GM12875 (cell line): ENCODE measurements around the gene MBD3L2B.
A peak's percentile ranks its signal among the peaks of the same experiment; 100 is the strongest.
"Not testable (repeated sequence)": the region's sequence is repeated elsewhere in the genome, so short reads cannot be mapped to it uniquely, and the experiment has no call there.

ENCODE experiments used
- H3K4me3 ChIP-seq: one replicate; pipeline ENCODE4 v1.5.1; 2011; ENCODE audit warnings: low read depth, low read length, control low read depth
- TF ChIP-seq, protein P1 (sequence below): IDR thresholded peaks from 2 replicates; pipeline ENCODE4 v1.5.1; 2011; ENCODE audit warnings: low read depth, mild to moderate bottlenecking, control low read depth, inconsistent platforms, low read length, moderate library complexity, borderline replicate concordance; ENCODE audit not compliant: insufficient read depth

Gene MBD3L2B

DNA sequence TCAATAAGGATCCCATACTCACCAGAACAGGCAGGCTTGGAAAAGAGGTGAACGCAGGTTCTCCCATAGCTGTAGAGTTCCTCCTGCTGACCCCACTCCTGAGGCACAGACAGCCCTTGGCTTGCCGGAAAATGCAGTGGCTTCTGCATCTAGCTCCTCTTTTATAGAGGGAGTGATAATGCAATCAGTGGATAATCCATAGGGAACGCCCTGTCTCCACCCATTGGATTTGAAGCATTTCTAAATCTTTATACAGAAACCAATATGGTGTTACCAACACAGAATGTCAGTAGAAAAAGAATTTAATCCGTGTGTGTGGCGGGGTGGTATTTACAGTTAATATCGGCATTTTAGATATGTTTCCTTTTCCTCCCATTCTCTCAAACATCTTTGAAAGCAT lies at the start of gene MBD3L2B:
Gene MBD3L2B (minus strand): TSS at position 101 of the 400 bp plus-strand sequence. CDS start 34 bp downstream, at position 67.
- not testable (repeated sequence) for H3K4me3 ChIP-seq

DNA sequence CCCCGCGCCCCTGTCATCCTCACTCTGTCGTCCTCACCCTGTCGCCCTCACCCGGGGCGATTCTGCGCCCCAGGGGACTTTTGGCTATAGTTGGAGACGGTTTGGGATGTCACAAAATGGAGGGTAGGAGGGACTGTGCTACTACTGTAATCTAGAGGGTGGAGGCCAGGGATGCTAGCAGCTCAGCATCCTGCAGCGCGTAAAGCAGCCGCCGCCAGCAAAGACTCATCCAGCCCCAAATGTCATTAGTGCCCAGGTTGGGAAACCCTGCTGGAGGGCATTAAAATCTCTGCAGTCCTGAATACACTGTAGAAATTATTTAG lies 48.6 kb upstream of the MBD3L2B start:
- H3K4me3 ChIP-seq: peak overlapping the region; percentile 91
- TF ChIP-seq, protein P1, sequence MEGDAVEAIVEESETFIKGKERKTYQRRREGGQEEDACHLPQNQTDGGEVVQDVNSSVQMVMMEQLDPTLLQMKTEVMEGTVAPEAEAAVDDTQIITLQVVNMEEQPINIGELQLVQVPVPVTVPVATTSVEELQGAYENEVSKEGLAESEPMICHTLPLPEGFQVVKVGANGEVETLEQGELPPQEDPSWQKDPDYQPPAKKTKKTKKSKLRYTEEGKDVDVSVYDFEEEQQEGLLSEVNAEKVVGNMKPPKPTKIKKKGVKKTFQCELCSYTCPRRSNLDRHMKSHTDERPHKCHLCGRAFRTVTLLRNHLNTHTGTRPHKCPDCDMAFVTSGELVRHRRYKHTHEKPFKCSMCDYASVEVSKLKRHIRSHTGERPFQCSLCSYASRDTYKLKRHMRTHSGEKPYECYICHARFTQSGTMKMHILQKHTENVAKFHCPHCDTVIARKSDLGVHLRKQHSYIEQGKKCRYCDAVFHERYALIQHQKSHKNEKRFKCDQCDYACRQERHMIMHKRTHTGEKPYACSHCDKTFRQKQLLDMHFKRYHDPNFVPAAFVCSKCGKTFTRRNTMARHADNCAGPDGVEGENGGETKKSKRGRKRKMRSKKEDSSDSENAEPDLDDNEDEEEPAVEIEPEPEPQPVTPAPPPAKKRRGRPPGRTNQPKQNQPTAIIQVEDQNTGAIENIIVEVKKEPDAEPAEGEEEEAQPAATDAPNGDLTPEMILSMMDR: no peak

- peak within 1 kb of the TSS; percentile 91 for H3K4me3 ChIP-seq
- TF ChIP-seq, protein P1: no peak
These were observed 48.0 kb upstream of the MBD3L2B start, which contains the start of gene ZNF557 for GRCh38 chr19:7069042-7069903. Gene ZNF557 (plus strand): TSS chr19:7069703. CDS start chr19:7075075, 5,372 bp downstream.

DNA sequence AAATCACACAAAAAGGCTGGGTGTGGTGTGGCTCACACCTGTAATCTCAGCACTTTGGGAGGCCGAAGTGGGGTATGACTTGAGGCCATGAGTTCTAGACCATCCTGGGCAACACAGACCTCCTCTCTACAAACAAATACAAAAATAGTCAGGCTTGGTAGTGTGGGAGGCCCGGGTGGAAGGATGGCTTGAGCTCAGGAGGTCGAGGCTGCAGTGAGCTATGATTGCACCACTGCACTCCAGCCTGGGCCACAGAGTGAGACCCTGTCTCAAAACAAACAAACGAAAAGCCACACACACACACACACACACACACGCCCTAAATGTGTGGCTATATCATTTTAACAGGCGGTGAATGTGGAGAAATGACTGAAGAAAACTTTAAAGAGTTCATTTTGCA lies 47.4 kb upstream of the MBD3L2B start:
- TF ChIP-seq, protein P1: no peak
- H3K4me3 ChIP-seq: peak overlapping the region; percentile 6

DNA sequence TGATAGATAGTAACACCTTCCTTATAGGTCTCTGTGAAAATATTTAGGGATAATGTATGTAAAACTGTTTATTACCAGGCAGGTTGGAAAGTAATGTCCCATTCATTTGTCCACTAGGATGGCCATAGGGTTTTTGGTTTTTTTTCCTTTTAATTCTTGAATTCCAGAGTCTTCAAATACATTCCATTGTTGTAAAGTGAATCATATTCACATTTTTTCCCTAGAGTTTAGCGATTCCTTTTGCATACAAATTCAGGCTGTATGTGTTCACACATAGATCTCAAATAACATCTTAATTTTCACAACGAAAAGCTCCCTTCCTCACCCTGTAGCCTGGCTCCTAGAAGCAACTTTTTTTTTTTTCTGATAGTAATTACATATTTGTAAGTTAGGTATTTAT lies 46.5 kb upstream of the MBD3L2B start:
- TF ChIP-seq, protein P1: no peak
- H3K4me3 ChIP-seq: no peak overlapping the region

GRCh38 chr19:7067122-7067521 lies 45.9 kb upstream of the MBD3L2B start:
- not testable (repeated sequence) for H3K4me3 ChIP-seq

DNA sequence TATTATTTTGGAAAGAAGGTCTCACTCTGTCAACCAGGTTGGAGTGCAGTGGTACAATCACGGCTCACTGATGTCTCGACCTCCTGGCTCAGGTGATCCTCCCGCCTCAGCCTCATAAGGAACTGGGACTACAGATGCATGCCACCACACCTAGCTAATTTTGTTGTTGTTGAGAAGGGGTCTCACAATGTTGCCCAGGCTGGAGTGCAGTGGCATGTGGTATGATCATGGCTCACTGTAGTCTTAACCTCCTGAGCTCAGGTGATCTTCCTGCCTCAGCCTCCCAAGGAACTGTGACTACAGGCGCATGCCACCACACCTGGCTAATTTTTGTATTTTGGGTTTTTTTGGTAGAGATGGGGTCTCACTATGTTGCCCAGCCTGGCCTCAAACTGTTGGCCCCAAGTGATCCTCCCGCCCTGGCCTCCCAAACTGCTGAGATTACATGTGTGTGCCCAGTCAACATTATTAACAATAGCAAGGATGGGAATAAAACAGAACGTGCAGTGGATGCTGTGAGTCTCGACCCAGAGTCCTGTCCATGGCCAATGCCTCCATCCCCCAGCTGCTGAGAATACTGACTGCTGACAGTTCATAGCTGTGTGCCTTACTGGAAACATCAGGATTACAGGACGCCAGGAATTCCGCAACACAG lies 42.7 kb upstream of the MBD3L2B start:
- H3K4me3 ChIP-seq: no peak overlapping the region
- TF ChIP-seq, protein P1: no peak

DNA sequence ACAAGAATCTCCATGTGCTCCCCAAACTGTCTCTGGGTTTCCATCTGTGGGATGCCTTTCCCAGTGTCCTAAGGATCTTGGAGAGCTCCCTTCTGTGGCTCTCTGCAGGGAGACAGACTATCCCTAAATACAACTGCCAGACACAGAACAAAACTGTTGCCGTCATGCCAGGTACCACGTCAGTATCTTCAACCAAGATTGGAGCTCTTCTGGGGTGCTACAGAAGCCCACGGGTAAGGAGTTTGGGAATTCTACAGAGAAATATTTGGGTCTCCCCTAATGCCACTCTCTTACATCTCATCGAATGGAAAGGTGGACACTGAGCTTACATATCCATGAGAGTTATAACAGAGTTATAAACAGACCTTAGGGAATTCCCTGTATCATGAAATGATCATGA lies 42.1 kb upstream of the MBD3L2B start:
- no peak overlapping the region for H3K4me3 ChIP-seq

DNA sequence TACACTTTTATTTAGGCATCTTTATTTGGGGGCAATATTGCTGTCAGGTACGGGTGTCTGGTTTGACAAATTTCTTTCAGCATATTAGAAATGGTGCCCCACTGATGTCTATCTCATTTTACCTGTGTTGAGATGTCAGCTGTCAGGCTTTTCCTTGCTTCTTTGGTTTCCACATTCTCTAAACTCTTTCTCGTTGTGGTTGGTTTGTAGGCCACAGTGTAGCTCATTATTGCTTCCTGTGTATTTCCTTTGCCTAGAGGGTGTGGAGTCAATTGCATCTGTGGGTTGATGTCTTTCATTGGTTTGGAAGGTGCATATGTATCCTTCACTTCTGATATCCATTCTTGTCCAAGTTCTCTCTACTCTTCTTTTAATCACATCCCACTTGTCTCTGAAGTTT lies 38.7 kb upstream of the MBD3L2B start:
- H3K4me3 ChIP-seq: not testable (repeated sequence)

More for the DNA sequence above, 42.1 kb upstream of the MBD3L2B start:
- TF ChIP-seq, protein P1: no peak

DNA sequence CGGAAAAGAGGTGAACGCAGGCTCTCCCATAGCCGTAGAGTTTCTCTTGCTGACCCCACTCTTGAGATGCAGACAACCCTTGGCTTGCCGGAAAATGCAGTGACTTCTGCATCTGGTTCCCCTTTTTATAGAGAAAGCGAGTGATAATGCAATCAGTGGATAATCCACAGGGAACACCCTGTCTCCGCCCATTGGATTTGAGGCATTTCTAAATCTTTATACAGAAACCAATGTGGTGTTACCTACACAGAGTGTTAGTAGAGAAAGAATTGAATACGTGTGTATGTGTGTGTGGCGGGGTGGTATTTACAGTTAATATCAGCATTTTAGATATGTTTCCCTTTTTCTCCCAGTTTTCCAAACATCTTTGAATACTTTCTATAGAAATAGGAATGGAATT lies 37.3 kb upstream of the MBD3L2B start, which contains the start of gene MBD3L3:
Gene MBD3L3 (minus strand): TSS at position 101 of the 400 bp plus-strand sequence. CDS start 71 bp downstream, at position 30.
- not testable (repeated sequence) for H3K4me3 ChIP-seq

GRCh38 chr19:7056371-7056770 lies 35.1 kb upstream of the MBD3L2B start:
- not testable (repeated sequence) for H3K4me3 ChIP-seq

GRCh38 chr19:7055679-7056078 lies 34.4 kb upstream of the MBD3L2B start:
- not testable (repeated sequence) for H3K4me3 ChIP-seq
